Stimulated activated CD8-positive, alpha-beta memory T cell treated with anti-CD3 and anti-CD28 coated beads, Interleukin-12 subunit alpha, Interleukin-12 subunit beta, amount 100 ng/mL, for 1 hour (primary cell): ENCODE measurements around the gene HIVEP3.

Source experiments
- DNase-seq: peaks from one replicate; pipeline ENCODE4 v3.0.0-alpha.2; 2020; ENCODE audit warnings: low read depth

The HIVEP3 gene

GRCh38 chr1:41495210-41495948, 423.3 kb downstream of the HIVEP3 start:
- DNase-seq, result no peak

GRCh38 chr1:41494351-41495209, 424.1 kb downstream of the HIVEP3 start:
- DNase-seq, result no peak

- DNase-seq, result no peak
Measured at GRCh38 chr1:41493626-41494350, 424.9 kb downstream of the HIVEP3 start.

- no peak for DNase-seq
Measured at GRCh38 chr1:41493117-41493536, 425.6 kb downstream of the HIVEP3 start.

- DNase-seq, result no peak
Measured at GRCh38 chr1:41492341-41492848, 426.3 kb downstream of the HIVEP3 start.

GRCh38 chr1:41490911-41491310, 427.8 kb downstream of the HIVEP3 start:
- DNase-seq, result no peak

- no peak for DNase-seq
Measured at GRCh38 chr1:41489561-41489960, 429.2 kb downstream of the HIVEP3 start.

GRCh38 chr1:41488040-41488951, 430.4 kb downstream of the HIVEP3 start:
- no peak for DNase-seq

GRCh38 chr1:41487126-41488039, 431.3 kb downstream of the HIVEP3 start:
- DNase-seq, result no peak

- no peak for DNase-seq
Measured at GRCh38 chr1:41486371-41487125, 432.2 kb downstream of the HIVEP3 start.

GRCh38 chr1:41486053-41486370, 432.7 kb downstream of the HIVEP3 start:
- DNase-seq, result no peak

GRCh38 chr1:41485605-41486004, 433.1 kb downstream of the HIVEP3 start:
- no peak for DNase-seq

GRCh38 chr1:41484402-41485241, 434.1 kb downstream of the HIVEP3 start, which contains the start of gene EDN2:
EDN2 (minus strand) TSS chr1:41484683; CDS start chr1:41484601, 82 bp downstream.
- DNase-seq, result no peak

GRCh38 chr1:41483960-41484401, 434.7 kb downstream of the HIVEP3 start:
- no peak for DNase-seq

GRCh38 chr1:41483001-41483850, 435.5 kb downstream of the HIVEP3 start:
- no peak for DNase-seq

- no peak for DNase-seq
Measured at GRCh38 chr1:41482001-41482765, 436.5 kb downstream of the HIVEP3 start.
